Fibroblast of the conjunctiva (primary cell): ENCODE data around the gene KCNC3.

Experiments
- DNase-seq: peaks from one replicate; pipeline ENCODE4 v3.0.0-alpha.2; 2010; ENCODE audit warnings: low read depth

The KCNC3 gene

GRCh38 chr19:50275577-50276368 is 53.4 kb downstream of the KCNC3 start:
- DNase-seq, result no peak

DNA sequence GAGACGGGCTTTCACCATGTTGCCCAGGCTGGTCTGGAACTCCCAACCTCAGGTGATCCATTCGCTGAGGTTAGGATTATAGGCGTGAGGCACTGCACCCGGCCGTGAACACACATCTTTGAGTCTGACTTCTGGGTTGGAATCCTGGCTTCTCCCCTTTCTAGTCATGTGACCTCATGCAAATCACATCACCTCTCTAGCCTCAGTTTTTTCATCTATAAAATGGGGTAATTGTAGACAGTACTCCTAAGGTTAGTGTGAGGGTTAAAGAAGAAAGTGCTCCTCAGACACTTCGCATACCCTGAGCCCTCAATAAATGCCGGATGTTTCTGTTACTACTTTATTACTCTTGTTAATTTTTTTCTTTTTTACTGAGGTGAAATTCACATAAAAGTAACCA is 55.4 kb downstream of the KCNC3 start:
- no peak for DNase-seq

- no peak for DNase-seq
Observed at GRCh38 chr19:50272263-50272897, 56.8 kb downstream of the KCNC3 start.

DNA sequence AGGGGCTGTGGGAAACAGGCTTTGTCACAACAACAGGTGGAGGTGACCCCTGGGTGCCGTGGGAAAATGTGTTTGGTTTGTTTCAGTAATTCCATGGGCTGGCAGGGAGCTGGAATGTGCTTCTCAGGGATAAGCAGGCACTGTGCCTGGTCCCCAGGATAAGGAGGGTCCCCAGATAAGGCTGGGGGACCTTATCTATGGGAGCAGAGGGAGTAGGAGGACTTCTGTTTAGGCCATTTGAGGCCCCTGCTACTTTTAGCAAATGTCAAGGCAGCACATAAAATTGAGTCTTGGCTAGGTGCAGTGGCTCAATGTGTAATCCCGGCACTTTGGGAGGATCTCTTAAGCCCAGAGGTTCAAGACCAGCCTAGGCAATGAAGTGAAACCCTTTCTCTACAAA is 59.5 kb downstream of the KCNC3 start:
- no peak for DNase-seq

DNA sequence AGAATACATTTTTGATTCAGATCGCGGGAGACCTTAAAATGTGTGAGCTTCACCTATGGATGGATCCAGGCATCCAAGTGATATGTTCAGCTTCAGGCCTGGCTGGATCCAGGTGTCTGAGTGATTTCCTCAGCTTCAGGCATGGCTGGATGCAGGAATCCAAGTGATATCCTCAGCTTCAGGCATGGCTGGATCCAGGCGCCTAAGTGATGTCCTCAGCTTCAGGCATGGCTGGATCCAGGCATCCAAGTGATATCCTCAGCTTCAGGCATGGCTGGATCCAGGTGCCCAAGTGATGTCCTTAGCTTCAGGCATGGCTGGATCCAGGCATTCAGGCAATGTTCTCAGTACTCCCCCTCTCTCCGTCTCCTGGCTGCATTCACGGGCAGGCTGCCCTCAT is 60.7 kb downstream of the KCNC3 start:
- DNase-seq, result no peak

DNA sequence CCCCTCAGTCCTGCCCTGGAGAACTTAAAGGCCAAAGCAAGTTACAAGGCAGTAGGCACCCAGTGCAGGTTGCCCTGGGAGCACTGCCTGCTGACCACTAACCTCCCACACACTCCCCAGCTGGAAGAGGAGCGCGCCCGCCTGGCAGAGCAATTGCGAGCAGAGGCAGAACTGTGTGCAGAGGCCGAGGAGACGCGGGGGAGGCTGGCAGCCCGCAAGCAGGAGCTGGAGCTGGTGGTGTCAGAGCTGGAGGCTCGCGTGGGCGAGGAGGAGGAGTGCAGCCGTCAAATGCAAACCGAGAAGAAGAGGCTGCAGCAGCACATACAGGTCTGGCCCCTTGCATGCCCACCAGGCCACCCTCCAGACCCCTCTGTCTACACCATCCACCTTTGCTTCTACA is 61.1 kb downstream of the KCNC3 start:
- DNase-seq, result no peak

DNA sequence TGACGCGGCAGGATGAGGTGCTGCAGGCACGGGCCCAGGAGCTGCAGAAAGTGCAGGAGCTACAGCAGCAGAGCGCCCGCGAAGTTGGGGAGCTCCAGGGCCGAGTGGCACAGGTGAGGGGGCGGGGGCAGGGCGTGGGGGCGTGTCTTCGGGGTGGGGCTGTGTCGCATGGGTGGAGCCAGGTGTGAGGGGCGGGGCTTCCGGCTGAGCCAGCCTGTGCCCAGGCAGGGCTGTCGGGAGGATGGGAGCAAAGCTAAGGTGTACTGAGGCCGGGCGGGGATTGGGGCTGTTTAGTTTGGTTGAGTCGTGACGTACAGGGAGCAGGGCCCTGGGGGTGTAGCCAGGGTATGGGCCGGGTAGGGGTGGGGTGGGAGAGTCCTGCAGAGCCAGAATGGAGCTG is 62.3 kb downstream of the KCNC3 start:
- DNase-seq, result no peak

GRCh38 chr19:50266041-50266440 is 63.1 kb downstream of the KCNC3 start:
- DNase-seq, result no peak

- DNase-seq, result no peak
Observed at GRCh38 chr19:50264483-50265186, 64.5 kb downstream of the KCNC3 start.

DNA sequence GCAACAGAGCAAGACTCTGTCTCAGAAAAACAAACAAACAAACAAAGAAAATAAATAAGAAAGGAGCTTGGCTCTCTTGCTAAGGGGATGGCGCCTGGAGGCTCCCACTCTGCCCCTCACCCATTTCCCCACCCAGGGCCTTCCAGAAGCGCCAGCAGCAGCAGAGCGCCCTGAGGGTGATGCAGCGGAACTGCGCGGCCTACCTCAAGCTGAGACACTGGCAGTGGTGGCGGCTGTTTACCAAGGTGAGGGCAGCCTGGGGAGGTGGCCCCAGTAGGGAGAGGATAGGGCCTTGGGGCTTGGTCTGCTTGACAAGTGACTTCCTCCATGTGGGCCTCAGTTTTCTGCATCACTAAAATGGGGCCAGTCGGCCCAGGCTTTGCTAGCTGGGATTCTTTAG is 66.0 kb downstream of the KCNC3 start:
- DNase-seq, result no peak
